Endothelial cell of umbilical vein (primary cell): ENCODE results near the gene DENR. TPM values are rescaled to one million over a fixed set of nuclear protein-coding genes. Genes with fewer than 3 reads are reported as not detected.
"Not testable (repeated sequence)": the region's sequence is repeated elsewhere in the genome, so short reads cannot be mapped to it uniquely, and the experiment has no call there.

Source experiments
- BruUV-seq: library from RNA; stranded (reverse); fragments of 400-500 nt; replicated peaks from 2 replicates; lab custom pipeline; 2021; lab: Mats Ljungman, UMichigan
- CTCF ChIA-PET: fragments of 300-600, 350-600 bp; sonication (Branson Sonifier 250); formaldehyde crosslinking; loops from one replicate; lab custom pipeline; 2021; ENCODE audit warnings: antibody characterized with exemption, inconsistent platforms; lab: Charles Lee
- POLR2A ChIA-PET: fragments of 300-600, 350-600 bp; sonication (Branson Sonifier 250); formaldehyde crosslinking; loops from one replicate; lab custom pipeline; 2021; ENCODE audit warnings: antibody characterized with exemption, inconsistent platforms; lab: Charles Lee
- DNase-seq: peaks from one replicate; pipeline ENCODE4 v3.0.0-alpha.2; 2011; ENCODE audit warnings: low read depth, low spot score
- FAIRE-seq: peaks from 2 replicates; lab custom pipeline; 2011; peaks lifted over from hg19 to GRCh38; lab: Jason Lieb, UNC
- H2AFZ ChIP-seq: 2 replicates; pipeline ENCODE4 v1.6.0; 2012; ENCODE audit warnings: low read depth, low read length, control low read depth, inconsistent platforms
- H3K27ac ChIP-seq: 2 replicates; pipeline ENCODE4 v1.5.1; 2011; ENCODE audit warnings: low read depth, mild to moderate bottlenecking, control low read depth, low read length, moderate library complexity; ENCODE audit not compliant: insufficient read depth
- H3K27me3 ChIP-seq, 2 experiments: 2 replicates each; pipeline versions ENCODE4 v1.6.0 to v1.6.1; 2011; ENCODE audit warnings: low read length in 2 of 2, mixed read lengths in 1 of 2; ENCODE audit not compliant: control insufficient read depth in 2 of 2, insufficient read depth in 2 of 2
- H3K36me3 ChIP-seq, 2 experiments: 2 replicates in 1 of 2; 3 replicates in 1 of 2; pipeline ENCODE4 v1.5.1; 2011; ENCODE audit warnings: low read length in 2 of 2, mild to moderate bottlenecking in 1 of 2, moderate library complexity in 1 of 2; ENCODE audit not compliant: control insufficient read depth in 2 of 2, insufficient read depth in 2 of 2; ENCODE audit errors: extremely low read depth in 1 of 2
- H3K4me1 ChIP-seq: 3 replicates; pipeline ENCODE4 v1.5.1; 2011; ENCODE audit warnings: mild to moderate bottlenecking, low read length; ENCODE audit not compliant: control insufficient read depth, insufficient read depth; ENCODE audit errors: extremely low read depth
- H3K4me2 ChIP-seq: 2 replicates; pipeline ENCODE4 v1.6.1; 2011; ENCODE audit warnings: low read length, control low read depth, mixed read lengths; ENCODE audit not compliant: insufficient read depth
- H3K4me3 ChIP-seq, 3 experiments: fragments of 200-600 bp in 1 of 3; sonication (generic), shearing (Covaris generic) in 1 of 3; replicated peaks in 1 of 3; 2 replicates each; pipeline ENCODE4 v1.5.1; 2011 to 2016; ENCODE audit warnings: control low read depth in 3 of 3, low read length in 3 of 3, mild to moderate bottlenecking in 2 of 3, inconsistent platforms in 1 of 3, low read depth in 1 of 3, moderate library complexity in 1 of 3; ENCODE audit not compliant: insufficient read depth in 1 of 3
- H3K79me2 ChIP-seq: 2 replicates; pipeline ENCODE4 v1.6.0; 2012; ENCODE audit warnings: low read length, inconsistent platforms; ENCODE audit not compliant: control insufficient read depth, insufficient read depth
- H3K9ac ChIP-seq: replicated peaks from 2 replicates; pipeline ENCODE3; 2011; ENCODE audit warnings: low read length, control low read depth; ENCODE audit not compliant: insufficient read depth; ENCODE audit errors: extremely low read depth
- H3K9me1 ChIP-seq: replicated peaks from 3 replicates; pipeline ENCODE4 v1.6.0; 2011; ENCODE audit warnings: mild to moderate bottlenecking, low read length; ENCODE audit not compliant: control insufficient read depth, insufficient read depth; ENCODE audit errors: extremely low read depth
- H3K9me3 ChIP-seq: replicated peaks from 2 replicates; pipeline ENCODE4 v1.5.1; 2012; ENCODE audit warnings: low read length, inconsistent platforms; ENCODE audit not compliant: control insufficient read depth, insufficient read depth
- H4K20me1 ChIP-seq: replicated peaks from 2 replicates; pipeline ENCODE3; 2011; ENCODE audit warnings: mild to moderate bottlenecking, low read length; ENCODE audit not compliant: control insufficient read depth, insufficient read depth; ENCODE audit errors: extremely low read depth
- EZH2 ChIP-seq: IDR thresholded peaks from 2 replicates; pipeline ENCODE4 v1.6.1; 2012; ENCODE audit warnings: borderline replicate concordance, low read depth, mild to moderate bottlenecking, moderate library complexity, low read length, inconsistent platforms; ENCODE audit not compliant: severe bottlenecking
- FOS ChIP-seq: IDR thresholded peaks from 2 replicates; pipeline ENCODE4 v1.6.1; 2011; ENCODE audit warnings: mild to moderate bottlenecking, low read length, moderate library complexity, borderline replicate concordance; ENCODE audit not compliant: insufficient read depth
- MAX ChIP-seq: IDR thresholded peaks from 2 replicates; pipeline ENCODE4 v1.6.1; 2011; ENCODE audit not compliant: insufficient read depth, insufficient read length
- POLR2AphosphoS5 ChIP-seq: IDR thresholded peaks from 2 replicates; pipeline ENCODE4 v1.6.1; 2012; ENCODE audit warnings: low read depth, mild to moderate bottlenecking, control low read depth, low read length, moderate library complexity; ENCODE audit not compliant: insufficient read depth
- dilution Hi-C: fragments of 300-500 bp; cut with MboI; formaldehyde crosslinking; loops from one replicate; pipeline ENCODE4 v1.15.0; 2019; ENCODE audit warnings: low sequenced_read_pairs; ENCODE audit not compliant: extremely low pct_ligation_motif_present
- intact Hi-C: fragments of 100-400 bp; cut with micrococcal nuclease; formaldehyde crosslinking; loops from one replicate; pipeline ENCODE4 v1.10.0; 2022
- polyA plus RNA-seq, 4 experiments: library from polyadenylated mRNA; depleted of rRNA in 3 of 4; stranded (reverse) in 3 of 4; unstranded in 1 of 4; fragments of >200 nt; gene quantifications; 2 replicates each; pipeline versions ENCODE4 v1.2.1 to v1.2.3, GENCODE V29; 2011 to 2012; ENCODE audit warnings: missing spikeins in 1 of 4
- total RNA-seq: library from RNA; stranded (reverse); gene quantifications from 2 replicates; pipeline ENCODE4 v1.2.3, GENCODE V29; 2021

DENR gene
- total and polyA plus RNA-seq, 2 donors (not counting 3 experiments of a cell fraction or from before 2014, with no cell fraction given), result 25.8 to 70.3 TPM

DNA sequence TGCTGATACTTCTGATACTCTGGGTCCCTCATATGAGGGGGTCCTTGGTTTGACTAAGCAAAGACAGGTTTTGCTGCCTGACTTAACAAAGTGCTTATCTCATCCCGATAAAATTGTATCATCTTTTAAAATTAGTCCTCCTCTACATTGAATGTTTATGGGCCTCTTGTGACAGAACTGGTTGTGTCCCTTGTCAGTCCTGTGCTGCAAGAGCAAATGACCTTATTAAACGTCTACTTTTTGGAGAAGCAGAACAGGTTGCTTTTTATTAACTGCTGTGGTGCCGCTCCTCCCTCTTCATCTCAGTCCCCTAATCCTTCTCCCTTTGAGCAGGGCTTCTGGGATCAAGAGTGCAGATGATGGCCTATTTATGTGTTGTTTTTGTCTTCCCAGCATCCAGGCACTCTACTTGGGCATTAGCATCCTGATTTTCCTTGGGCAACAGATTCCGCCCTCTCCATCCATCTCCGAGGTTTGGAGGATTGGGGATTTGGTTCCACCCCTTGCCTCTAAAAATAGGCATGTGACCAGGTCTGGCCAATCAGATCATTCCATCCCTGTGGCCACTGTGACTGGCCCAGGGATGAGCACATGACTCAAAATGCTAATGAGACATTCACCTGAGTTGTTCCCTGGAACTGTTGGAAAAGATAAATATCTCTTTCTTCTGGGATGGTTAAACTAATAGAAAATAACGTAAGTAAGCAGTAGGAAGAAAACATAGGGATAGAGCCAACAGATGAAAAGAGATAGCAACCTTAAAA is 2.9 kb upstream of the DENR start:
- no peak overlapping the region for H3K4me3 ChIP-seq
- FAIRE-seq (no peak), DNase-seq (no peak)
- TF ChIP-seq POLR2AphosphoS5, result no peak
- TF ChIP-seq MAX, result no peak
- no peak for TF ChIP-seq EZH2
- no peak for TF ChIP-seq FOS
- H3K4me1 ChIP-seq, result peaks cover 11% of the 10 kb centered on the region
- H3K36me3 ChIP-seq, result no peaks in the 10 kb centered on the region
- H3K9ac ChIP-seq, result no peak overlapping the region
- no peaks in the 10 kb centered on the region for H3K9me1 ChIP-seq
- BruUV-seq, result no TSS peak
- no peak overlapping the region for H3K4me2 ChIP-seq
- H3K27ac ChIP-seq, result no peak overlapping the region
- dilution Hi-C loops (no loop called here), intact Hi-C loops (loop anchor here (5.0 kb wide), 1 partner anchor 522 kb away; the partner anchor contains the start of gene DIABLO)
- peaks cover 17% of the 10 kb centered on the region for H3K79me2 ChIP-seq
- POLR2A ChIA-PET, result no interaction called here
- CTCF ChIA-PET, result interaction anchor here (0.7 to 0.9 kb wide), 2 partner anchors 74 to 112 kb away, joined by 4 to 6 read pairs; no protein-coding TSS in a partner anchor
- H2AFZ ChIP-seq, result no peak overlapping the region
- no peaks in the 10 kb centered on the region for H4K20me1 ChIP-seq
- no peaks in the 10 kb centered on the region for H3K27me3 ChIP-seq
- no peaks in the 10 kb centered on the region for H3K9me3 ChIP-seq

DNA sequence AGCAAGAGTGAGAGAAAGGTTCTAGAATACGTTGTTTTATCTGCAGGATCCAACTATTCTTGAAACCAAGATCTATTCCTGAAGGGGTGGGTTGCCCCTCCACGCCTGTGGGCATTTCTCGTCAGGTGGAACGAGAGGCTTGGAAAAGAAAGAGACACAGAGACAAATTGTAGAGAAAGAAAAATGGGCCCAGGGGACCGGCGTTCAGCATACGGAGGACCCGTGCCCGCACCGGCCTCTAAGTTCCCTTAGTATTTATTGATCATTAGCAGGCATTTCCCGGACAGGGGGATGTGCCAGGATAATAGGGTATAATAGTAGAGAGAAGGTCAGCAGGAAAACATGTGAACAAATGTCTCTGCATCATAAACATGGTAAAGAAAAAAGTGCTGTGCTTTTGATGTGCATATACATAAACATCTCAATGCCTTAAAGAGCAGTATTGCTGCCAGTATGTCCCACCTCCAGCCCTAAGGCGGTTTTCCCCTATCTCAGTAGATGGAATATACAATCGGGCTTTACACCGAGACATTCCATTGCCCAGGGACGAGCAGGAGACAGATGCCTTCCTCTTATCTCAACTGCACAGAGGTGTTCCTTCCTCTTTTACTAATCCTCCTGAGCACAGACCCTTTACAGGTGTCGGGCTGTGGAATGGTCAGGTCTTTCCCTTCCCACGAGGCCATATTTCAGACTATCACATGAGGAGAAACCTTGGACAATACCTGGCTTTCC is 1.7 kb upstream of the DENR start:
- H3K27ac ChIP-seq, H3K4me3 ChIP-seq, CTCF ChIA-PET, H2AFZ ChIP-seq, BruUV-seq, H3K27me3 ChIP-seq, H4K20me1 ChIP-seq, FAIRE-seq, H3K9me3 ChIP-seq, H3K4me2 ChIP-seq, H3K9me1 ChIP-seq, POLR2A ChIA-PET, DNase-seq, H3K36me3 ChIP-seq, dilution Hi-C loops, H3K9ac ChIP-seq: not testable (repeated sequence)
- H3K79me2 ChIP-seq, result peaks cover 24% of the 10 kb centered on the region
- intact Hi-C loops, result loop anchor here (5.0 kb wide), 1 partner anchor 524 kb away; the partner anchor contains the start of gene DIABLO
- H3K4me1 ChIP-seq, result peaks cover 11% of the 10 kb centered on the region
